Stimulated activated CD8-positive, alpha-beta memory T cell treated with anti-CD3 and anti-CD28 coated beads, Interleukin-7, amount 100 ng/mL, for 48 hours (primary cell): ENCODE measurements around the gene TXK.
A peak's percentile ranks its signal among the peaks of the same experiment; 100 is the strongest.

ENCODE experiments used
- DNase-seq, 2 donors: peaks; one replicate each; pipeline ENCODE4 v3.0.0-alpha.2; 2020; ENCODE audit warnings: low read depth in 1 of 2; ENCODE audit errors: extremely low read depth in 1 of 2

TXK gene

DNA sequence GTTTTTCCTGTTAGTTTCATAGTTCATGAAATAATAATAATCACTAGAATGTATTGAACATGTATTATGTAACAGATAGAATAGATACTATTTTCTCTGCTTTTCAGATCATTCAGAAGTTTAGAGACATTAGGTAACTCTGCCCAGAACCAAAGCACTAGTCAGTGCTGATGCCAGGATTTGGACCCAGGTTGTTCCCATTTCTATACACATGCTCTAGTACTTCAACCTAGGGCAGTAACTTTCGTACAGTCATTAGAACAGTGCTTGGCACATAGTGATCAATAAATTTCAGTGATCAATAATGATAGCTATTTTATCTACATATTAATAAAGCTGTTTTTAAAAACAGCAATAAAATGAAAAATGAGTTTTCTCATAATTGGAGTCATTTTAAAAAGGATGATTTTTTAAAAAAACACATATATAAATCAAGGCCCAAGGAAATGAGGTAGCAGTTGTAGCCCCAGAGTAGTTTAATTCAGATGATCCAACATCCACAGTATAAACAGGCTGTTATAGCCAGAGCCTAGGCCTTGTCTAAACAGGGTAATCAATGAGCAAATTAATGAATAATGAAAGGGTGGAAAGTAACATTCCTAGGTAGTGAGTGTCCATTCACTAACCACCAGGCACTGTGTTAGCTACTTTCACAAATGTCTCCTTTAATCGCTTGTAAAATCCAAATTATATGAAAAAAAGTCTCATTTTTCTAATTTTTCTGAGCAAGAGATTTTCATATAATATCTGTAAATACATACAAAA lies 25.6 kb downstream of the TXK start:
- DNase-seq: no peak

DNA sequence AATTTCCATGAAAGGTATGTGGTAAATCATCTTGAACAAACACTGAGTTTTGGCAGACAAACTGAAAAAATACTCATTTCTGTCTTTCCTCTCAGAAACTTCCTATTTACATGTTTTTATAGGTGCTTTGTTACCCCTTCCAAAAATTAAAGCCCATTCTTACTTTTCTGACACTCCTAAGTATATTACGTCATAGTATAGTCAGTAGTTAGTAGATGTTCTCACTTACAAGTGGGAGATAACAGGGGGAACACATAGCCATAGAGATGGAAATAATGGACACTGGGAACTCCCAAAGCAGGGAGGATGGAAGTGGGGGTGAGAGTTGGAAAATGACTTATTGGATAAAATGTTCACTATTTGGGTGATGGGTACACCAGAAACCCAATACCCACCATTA lies 28.8 kb downstream of the TXK start:
- DNase-seq: no peak

DNA sequence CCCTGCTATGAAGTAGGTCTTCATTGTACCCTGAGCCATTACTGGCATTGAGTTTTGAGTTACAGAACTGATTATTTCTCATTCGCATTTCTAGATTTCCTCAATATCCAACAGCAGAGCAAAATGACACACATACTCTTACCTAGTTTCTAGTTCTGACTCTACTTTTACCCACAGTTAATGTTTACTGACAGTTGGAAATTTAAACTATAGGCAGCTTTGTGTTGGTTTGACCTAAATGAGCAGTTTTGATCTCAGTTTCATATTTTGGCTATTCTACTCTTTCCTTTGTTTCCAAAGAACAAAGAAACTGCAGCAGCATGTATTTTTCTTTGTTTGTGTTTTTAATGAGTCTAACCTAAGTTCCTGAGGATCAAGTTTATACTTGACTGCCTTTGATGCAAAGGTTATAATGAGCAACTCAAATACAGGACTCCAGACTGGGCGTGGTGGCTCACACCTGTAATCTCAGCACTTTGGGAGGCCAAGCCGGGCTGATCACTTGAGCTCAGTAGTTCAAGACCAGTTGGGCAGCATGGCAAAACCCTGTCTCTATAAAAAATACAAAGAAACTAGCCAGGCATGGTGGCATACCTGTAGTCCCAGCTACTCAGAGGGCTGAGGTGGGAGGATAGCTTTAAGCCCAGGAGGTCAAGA lies 30.4 kb downstream of the TXK start:
- DNase-seq: no peak

DNA sequence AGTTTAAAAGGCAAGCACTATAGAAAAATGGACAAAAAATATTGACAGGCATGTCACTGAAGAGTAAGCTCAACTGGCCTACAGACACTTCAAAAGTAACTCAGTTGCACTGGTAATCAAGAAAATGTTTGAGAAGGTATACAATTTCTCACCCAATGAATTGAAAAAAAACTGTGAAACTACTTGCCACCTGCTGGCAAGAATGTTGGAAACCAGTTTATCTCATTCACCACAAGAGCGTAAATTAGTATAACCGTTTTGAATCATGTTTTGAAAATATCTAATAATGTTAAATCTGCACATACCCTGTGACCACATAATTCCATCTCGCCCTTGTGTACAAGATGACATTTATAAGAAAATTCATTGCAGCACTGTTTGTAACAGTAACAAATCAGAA lies 31.7 kb downstream of the TXK start:
- DNase-seq: no peak

DNA sequence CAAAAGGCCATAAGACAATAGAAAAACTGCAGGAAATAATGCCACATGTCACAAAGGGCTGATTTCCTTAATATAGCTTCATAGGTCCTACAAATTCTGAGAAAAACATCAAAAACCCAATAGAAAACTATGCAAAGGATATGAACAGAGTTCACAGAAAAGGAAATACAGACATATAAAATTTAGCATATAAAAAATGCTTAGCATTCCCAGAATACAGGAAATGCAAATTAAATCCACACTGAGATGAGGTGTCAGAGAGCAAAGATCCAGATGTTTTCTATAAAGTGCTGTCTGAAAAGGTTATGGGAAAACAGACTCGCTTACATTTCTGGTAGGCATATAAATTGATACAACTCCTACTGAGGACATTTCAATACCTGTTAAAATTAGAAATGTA lies 33.8 kb downstream of the TXK start:
- DNase-seq: no peak

DNA sequence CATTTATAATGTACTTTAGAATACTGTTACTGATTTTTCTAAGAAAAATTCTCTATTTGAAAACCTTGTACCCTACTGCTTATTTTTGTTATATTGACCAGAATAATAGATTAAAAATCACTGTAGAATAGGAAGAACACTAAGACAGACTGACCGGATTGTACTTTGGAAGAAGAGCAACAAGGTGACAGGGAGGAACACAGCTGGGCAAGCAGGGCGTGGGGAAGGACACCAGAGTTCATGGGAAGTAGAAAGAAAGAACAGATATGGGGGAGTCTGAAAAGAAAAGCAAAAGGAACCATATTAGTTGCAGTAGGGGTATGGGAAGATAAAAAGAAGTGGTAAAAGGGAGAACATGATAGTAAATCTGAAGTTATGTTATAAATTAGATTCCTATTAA lies 38.6 kb downstream of the TXK start:
- no peak for DNase-seq

DNA sequence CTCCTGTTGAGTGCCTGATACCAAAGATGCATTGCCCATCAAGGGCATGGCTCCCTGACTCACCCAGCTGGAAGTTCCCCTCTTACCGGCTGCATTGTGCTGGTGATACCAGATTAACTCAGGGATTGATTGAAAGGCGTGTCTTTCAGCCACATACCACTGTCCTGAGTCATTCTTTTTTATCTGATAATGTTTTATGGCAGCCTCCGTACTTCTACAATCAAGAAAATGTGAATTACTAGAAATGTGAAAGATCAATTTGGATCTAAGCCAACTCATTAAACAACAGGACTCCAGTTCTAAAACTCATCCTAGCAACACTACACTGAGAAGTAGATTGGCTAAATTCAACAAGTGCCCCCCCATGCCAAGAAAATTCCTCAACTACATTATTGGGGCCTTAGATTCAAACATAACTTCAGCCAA lies 40.0 kb downstream of the TXK start:
- peak; percentile 31 to 60 for DNase-seq

DNA sequence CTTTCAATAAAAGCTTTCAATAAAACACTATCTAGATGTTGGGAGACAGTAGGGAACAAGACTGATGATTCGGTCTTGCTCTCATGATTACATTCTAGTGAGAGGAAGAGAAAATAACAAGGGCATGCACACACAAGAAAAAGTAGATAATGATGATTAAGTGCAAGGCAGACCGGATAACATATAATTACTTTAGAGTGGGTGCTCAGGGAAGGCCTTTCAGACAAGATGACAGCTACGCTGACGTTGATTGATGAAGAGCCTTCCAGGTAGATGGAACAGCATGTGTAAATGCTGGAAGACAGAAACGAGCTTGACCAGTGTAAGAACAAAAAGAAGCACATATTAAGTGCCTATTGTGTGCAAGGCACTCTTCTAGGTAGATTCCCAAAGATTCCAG lies 43.4 kb downstream of the TXK start:
- no peak for DNase-seq

- no peak for DNase-seq
Observed at GRCh38 chr4:48085821-48086589, 48.0 kb downstream of the TXK start.

GRCh38 chr4:48082956-48083355 lies 51.1 kb downstream of the TXK start:
- DNase-seq: no peak

DNA sequence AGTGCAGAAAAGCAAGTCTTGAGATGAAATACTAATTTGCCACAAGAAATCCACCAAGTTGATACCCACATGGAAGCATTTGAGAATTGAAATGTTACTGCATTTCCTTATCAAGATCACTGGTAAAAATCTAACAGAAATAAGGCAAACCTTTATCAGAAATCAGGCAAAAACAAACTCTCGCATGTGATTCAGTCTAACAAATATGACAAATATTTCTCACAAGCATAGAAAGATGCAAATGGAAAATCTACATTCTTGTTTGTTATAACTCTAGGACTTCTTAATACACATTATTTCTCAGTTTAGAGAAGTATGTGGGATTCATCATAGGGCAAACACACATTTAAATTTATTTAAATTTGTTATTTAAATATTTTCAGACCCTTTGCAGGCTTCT lies 52.9 kb downstream of the TXK start:
- DNase-seq: no peak

GRCh38 chr4:48079972-48080391 lies 54.1 kb downstream of the TXK start:
- no peak for DNase-seq

DNA sequence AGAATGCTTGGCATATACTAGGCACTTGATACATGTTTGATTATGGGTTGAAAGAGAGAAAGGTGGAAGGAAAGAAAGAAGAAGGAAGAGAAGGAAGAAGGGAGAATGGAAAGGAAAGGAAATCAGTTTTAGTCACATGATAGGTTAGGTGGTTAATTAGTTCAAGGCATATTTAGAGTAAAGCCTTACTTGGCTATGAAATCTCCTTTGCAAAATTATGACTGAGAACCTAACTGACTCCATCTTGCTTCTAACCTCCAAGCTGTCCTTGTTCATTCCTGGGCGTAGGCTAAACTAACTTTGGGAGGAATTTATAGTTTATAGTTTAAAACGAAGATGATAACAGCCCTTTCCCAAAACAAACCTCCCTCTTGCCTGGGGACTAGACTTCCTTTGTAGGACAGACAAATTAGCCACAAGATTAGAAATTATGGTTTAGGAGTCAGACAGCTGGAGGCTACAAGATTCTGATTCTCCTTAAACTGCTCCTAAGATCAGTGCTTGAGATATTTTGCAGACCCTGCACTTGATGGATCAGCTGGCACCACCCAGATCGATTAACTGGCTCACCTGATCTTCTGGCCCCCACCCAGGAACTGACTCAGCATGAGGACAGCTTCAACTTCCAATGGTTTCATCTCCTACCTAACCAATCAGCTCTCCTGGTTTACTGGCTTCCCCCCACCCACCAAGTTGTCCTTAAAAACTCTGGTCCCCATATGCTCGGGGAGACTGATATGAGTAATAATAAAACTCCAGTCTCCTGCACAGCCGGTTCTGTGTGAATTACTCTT lies 55.0 kb downstream of the TXK start:
- no peak for DNase-seq

DNA sequence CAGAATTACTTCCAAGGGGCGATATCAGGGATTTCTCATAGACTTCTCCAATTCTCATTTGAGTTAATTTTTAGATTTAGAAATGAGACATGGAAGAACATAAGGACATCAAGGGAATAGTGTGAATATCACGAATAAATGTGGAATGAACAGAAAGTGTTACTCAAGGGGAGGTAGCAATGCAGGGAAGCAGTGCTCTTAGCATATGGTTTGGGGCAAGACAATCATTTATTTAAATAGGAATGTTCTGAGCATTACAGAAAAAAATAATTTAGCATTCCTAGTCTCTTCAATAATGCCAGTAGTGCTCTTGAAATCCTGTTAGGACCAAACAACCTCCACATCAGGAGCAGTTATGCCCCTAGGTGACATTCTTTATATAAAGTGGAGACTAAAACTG lies 55.6 kb downstream of the TXK start:
- no peak for DNase-seq

- DNase-seq: no peak
Observed at GRCh38 chr4:48074657-48075056, 59.4 kb downstream of the TXK start.

- no peak for DNase-seq
Observed at GRCh38 chr4:48073567-48074103, 60.4 kb downstream of the TXK start.

GRCh38 chr4:48071191-48071590 lies 62.9 kb downstream of the TXK start:
- no peak for DNase-seq

DNA sequence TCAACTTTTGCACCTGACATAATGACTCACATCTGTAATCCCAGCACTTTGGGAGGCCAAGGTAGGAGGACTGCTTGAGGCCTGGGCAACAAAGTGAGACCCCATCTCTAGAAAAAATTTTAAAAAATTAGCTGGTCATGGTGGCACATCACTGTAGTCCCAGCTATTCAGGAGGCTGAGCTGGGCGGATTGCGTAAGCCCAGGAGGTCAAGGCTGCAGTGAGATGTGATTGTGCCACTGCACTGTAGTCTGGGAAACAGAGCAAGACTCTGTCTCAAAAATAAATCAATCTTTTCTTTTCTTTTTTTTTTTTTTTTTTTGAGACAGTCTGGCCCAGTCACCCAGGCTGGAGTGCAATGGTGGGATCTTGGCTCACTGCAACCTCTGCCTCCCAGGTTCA lies 65.0 kb downstream of the TXK start:
- DNase-seq: no peak

DNA sequence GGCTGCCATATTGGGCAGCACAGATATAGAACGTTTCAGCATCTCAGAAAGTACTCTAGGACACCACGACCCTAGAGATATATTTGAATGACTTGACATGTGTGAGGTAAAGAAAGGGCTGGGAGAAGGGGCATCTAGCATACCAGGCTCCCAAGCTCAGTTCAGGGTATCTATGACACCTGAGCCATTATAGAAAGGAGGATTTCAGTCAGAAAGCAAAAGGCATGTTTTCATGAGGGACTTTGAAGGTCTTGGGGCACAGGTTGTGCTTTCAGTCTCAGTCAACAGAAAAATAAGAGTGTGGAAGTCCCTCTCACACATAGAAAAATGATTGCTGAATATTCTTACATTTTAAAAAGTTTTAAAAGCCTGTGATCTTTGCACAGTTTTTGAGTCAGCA lies 65.9 kb downstream of the TXK start:
- DNase-seq: no peak

- DNase-seq: no peak
Observed at GRCh38 chr4:48067536-48067935, 66.5 kb downstream of the TXK start.

DNA sequence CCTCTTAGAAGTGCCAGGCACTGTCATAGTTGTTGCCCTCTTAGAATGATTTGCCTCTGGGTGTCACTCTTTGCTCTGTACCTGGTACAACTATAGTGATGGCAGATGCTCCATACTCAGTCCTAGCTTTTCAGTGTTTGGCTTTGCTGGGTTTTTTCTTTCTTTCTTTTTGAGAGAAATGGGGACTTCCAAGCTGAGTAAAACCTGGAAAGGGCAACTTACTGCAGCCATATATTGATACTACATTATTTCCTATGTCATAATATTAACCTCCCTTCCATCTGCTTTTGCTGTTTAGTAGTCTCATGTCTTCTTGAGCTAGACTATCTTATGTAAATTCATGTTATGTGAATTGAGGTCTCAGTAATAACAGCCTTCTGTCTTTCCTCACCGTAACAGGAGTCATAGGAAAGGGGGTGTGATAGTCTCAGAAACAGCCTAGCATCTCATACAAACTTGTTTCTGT lies 68.4 kb downstream of the TXK start:
- DNase-seq: no peak
